Measurements from ENCODE around the gene SYNM.

GRCh38 chr15:99086327-99086667 is 18.6 kb upstream of the SYNM start:
- TF ChIP-seq GATA2 (IDR thresholded peaks at IDR 0.05; ENCODE audit: low read depth, low read length) = no peak
- TF ChIP-seq GATA3 (IDR thresholded peaks at IDR 0.05; ENCODE audit: low read depth, low read length) = no peak
